PC-3 (cell line): ENCODE data around the gene RIOX2. TPM values are rescaled to one million over a fixed set of nuclear protein-coding genes. Genes with fewer than 3 reads are reported as not detected.

Experiments used
- ATAC-seq: fragments of 200-7000 bp; cut with Tn5 transposase; 2 replicates; pipeline ENCODE4 v1.9.1; 2020; ENCODE audit warnings: mild to moderate bottlenecking, moderate library complexity
- BruUV-seq: library from RNA; stranded (reverse); fragments of 400-500 nt; replicated peaks from 2 replicates; lab custom pipeline; 2021; lab: Mats Ljungman, UMichigan
- CTCF ChIA-PET: fragments of 300-600 bp; sonication (Branson Sonifier 250); formaldehyde crosslinking; loops from one replicate; lab custom pipeline; 2022; ENCODE audit warnings: antibody characterized with exemption; lab: Charles Lee
- POLR2A ChIA-PET: fragments of 300-600 bp; sonication (Branson Sonifier 250); formaldehyde crosslinking; loops from one replicate; lab custom pipeline; 2022; ENCODE audit warnings: antibody characterized with exemption; ENCODE audit not compliant: unreplicated experiment; lab: Charles Lee
- DNase-seq: peaks from one replicate; pipeline ENCODE4 v3.0.0-alpha.2; 2015
- H2AFZ ChIP-seq: fragments of 300-600 bp; sonication (generic); 2 replicates; pipeline ENCODE4 v1.6.0; 2016; ENCODE audit warnings: antibody characterized with exemption, low read length
- H3F3A ChIP-seq: fragments of 300-600 bp; sonication (generic); one replicate; pipeline ENCODE4 v1.6.0; 2017; ENCODE audit warnings: antibody characterized with exemption, low read length, control low read depth, mild to moderate bottlenecking; ENCODE audit not compliant: unreplicated experiment
- H3K27ac ChIP-seq: fragments of 300-600 bp; sonication (generic); 2 replicates; pipeline ENCODE4 v1.5.1; 2016; ENCODE audit warnings: mild to moderate bottlenecking, low read length
- H3K27me3 ChIP-seq: fragments of 300-600 bp; sonication (generic); 2 replicates; pipeline ENCODE4 v1.6.1; 2016; ENCODE audit warnings: low read length, mixed read lengths
- H3K36me3 ChIP-seq: fragments of 300-600 bp; sonication (generic); 2 replicates; pipeline ENCODE4 v1.6.1; 2016; ENCODE audit warnings: low read depth, mixed run types, low read length, mixed read lengths
- H3K4me1 ChIP-seq: fragments of 300-600 bp; sonication (generic); 2 replicates; pipeline ENCODE4 v1.5.1; 2016; ENCODE audit warnings: low read length; ENCODE audit not compliant: insufficient read depth
- H3K4me2 ChIP-seq: fragments of 300-600 bp; sonication (generic); 2 replicates; pipeline ENCODE4 v1.6.0; 2016; ENCODE audit warnings: low read length
- H3K4me3 ChIP-seq: fragments of 300-600 bp; sonication (generic); 2 replicates; pipeline ENCODE4 v1.5.1; 2016; ENCODE audit warnings: mild to moderate bottlenecking, low read length, mixed read lengths
- H3K79me2 ChIP-seq: fragments of 300-600 bp; sonication (generic); 2 replicates; pipeline ENCODE4 v1.6.1; 2017; ENCODE audit warnings: low read length, mixed read lengths
- H3K9ac ChIP-seq: fragments of 300-600 bp; sonication (generic); 2 replicates; pipeline ENCODE4 v1.6.0; 2016; ENCODE audit warnings: mild to moderate bottlenecking, low read length
- H3K9me2 ChIP-seq: fragments of 300-600 bp; sonication (generic); replicated peaks from 2 replicates; pipeline ENCODE4 v1.6.1; 2016; ENCODE audit warnings: mixed run types, low read length, mixed read lengths
- H3K9me3 ChIP-seq: fragments of 300-600 bp; sonication (generic); 2 replicates; pipeline ENCODE4 v1.6.1; 2016; ENCODE audit warnings: low read length, mixed read lengths
- H4K20me1 ChIP-seq: fragments of 300-600 bp; sonication (generic); 2 replicates; pipeline ENCODE4 v1.6.1; 2016; ENCODE audit warnings: low read length, mixed read lengths
- CTCF ChIP-seq: fragments of 300-600 bp; sonication (generic); conservative IDR thresholded peaks from 2 replicates; pipeline ENCODE4 v1.5.1; 2017; ENCODE audit warnings: antibody characterized with exemption, low read depth, mild to moderate bottlenecking, low read length
- EZH2 ChIP-seq: fragments of 300-600 bp; sonication (generic); IDR thresholded peaks from one replicate; pipeline ENCODE4 v1.6.1; 2017; ENCODE audit warnings: antibody characterized with exemption, mild to moderate bottlenecking, low read length; ENCODE audit not compliant: unreplicated experiment
- EZH2phosphoT487 ChIP-seq: fragments of 300-600 bp; sonication (generic); IDR thresholded peaks from 2 replicates; pipeline ENCODE4 v1.6.1; 2018; ENCODE audit warnings: mild to moderate bottlenecking, antibody characterized with exemption, low read length, borderline replicate concordance
- intact Hi-C: fragments of 100-400 bp; cut with micrococcal nuclease; formaldehyde crosslinking; loops from 2 replicates; pipeline ENCODE4 v1.9.0; 2023
- total RNA-seq: library from RNA; depleted of rRNA; stranded (reverse); fragments of >200 nt; gene quantifications from 2 replicates; pipeline ENCODE4 v1.2.3, GENCODE V29; 2014

The RIOX2 gene
- total RNA-seq, 1 experiment from 2014 or later, result 46.4 TPM

- H3K4me1 ChIP-seq, result peaks cover 7% of the 10 kb centered on the region; the same call in 1 of the 2 replicates
- no peak overlapping the region for H3K4me3 ChIP-seq
- CTCF ChIA-PET, result no interaction called here
- H3K27ac ChIP-seq, result no peak overlapping the region
- no peaks in the 10 kb centered on the region for H3K9me2 ChIP-seq
- no peaks in the 10 kb centered on the region for H4K20me1 ChIP-seq
- no peak overlapping the region for H3K9ac ChIP-seq
- H3K36me3 ChIP-seq, result no peaks in the 10 kb centered on the region
- no peaks in the 10 kb centered on the region for H3K79me2 ChIP-seq
- POLR2A ChIA-PET, result no interaction called here
- ATAC-seq (no peak), DNase-seq (no peak)
- intact Hi-C loops, result no loop called here
- no peaks in the 10 kb centered on the region for H3K9me3 ChIP-seq
- TF ChIP-seq EZH2 (no peak), EZH2phosphoT487 (no peak), CTCF (no peak)
- no peaks in the 10 kb centered on the region for H3K27me3 ChIP-seq
- no peak overlapping the region for H3K4me2 ChIP-seq
- H3F3A ChIP-seq, result no peaks in the 10 kb centered on the region
- H2AFZ ChIP-seq, result no peak overlapping the region
- no TSS peak for BruUV-seq
Measured at GRCh38 chr3:98018301-98018700, 46.1 kb upstream of the RIOX2 start.

GRCh38 chr3:98014268-98014585 is 42.0 kb upstream of the RIOX2 start:
- H3K27me3 ChIP-seq, result no peaks in the 10 kb centered on the region
- ChIA-PET POLR2A (no interaction called here), CTCF (interaction anchor here (0.7 to 0.9 kb wide), 2 partner anchors 142 to 295 kb away, joined by 3 to 11 read pairs; no protein-coding TSS in a partner anchor)
- peaks cover 8% of the 10 kb centered on the region; the same call in 1 of the 2 replicates for H3K4me1 ChIP-seq
- TF ChIP-seq EZH2, result no peak
- TF ChIP-seq CTCF, result no peak
- no peak for TF ChIP-seq EZH2phosphoT487
- no peaks in the 10 kb centered on the region for H3F3A ChIP-seq
- no peak overlapping the region for H3K27ac ChIP-seq
- 0 out of 2 replicates have a peak, but pooled peaks cover 4% of the 10 kb centered on the region for H3K9me2 ChIP-seq
- no peaks in the 10 kb centered on the region for H3K36me3 ChIP-seq
- no peak overlapping the region for H3K4me3 ChIP-seq
- H3K79me2 ChIP-seq, result no peaks in the 10 kb centered on the region
- ATAC-seq (no peak), DNase-seq (no peak)
- H3K4me2 ChIP-seq, result no peak overlapping the region
- no TSS peak for BruUV-seq
- H4K20me1 ChIP-seq, result no peaks in the 10 kb centered on the region
- no peak overlapping the region for H3K9ac ChIP-seq
- no peak overlapping the region for H2AFZ ChIP-seq
- intact Hi-C loops, result no loop called here
- no peaks in the 10 kb centered on the region for H3K9me3 ChIP-seq

GRCh38 chr3:98013411-98014267 is 41.4 kb upstream of the RIOX2 start:
- Histone ChIP-seq H3K9ac (no peak overlapping the region), H3K4me2 (no peak overlapping the region), H3K36me3 (no peaks in the 10 kb centered on the region), H4K20me1 (no peaks in the 10 kb centered on the region), H3K79me2 (no peaks in the 10 kb centered on the region), H3K4me1 (peaks cover 8% of the 10 kb centered on the region; the same call in 1 of the 2 replicates), H3K9me2 (0 out of 2 replicates have a peak, but pooled peaks cover 4% of the 10 kb centered on the region), H3K4me3 (no peak overlapping the region), H3K9me3 (no peaks in the 10 kb centered on the region), H3K27me3 (no peaks in the 10 kb centered on the region), H3F3A (no peaks in the 10 kb centered on the region), H3K27ac (no peak overlapping the region), H2AFZ (no peak overlapping the region)
- no TSS peak for BruUV-seq
- POLR2A ChIA-PET, result no interaction called here
- DNase-seq, result peak; percentile 19
- CTCF ChIA-PET, result interaction anchor here (0.5 to 0.9 kb wide), 2 partner anchors 69 to 294 kb away, joined by 3 to 4 read pairs; no protein-coding TSS in a partner anchor
- TF ChIP-seq EZH2phosphoT487 (no peak), CTCF (no peak), EZH2 (no peak)
- peak; percentile 70 for ATAC-seq
- intact Hi-C loops, result no loop called here
